Measurements from ENCODE around the gene MAP4K4.

The MAP4K4 gene

DNA sequence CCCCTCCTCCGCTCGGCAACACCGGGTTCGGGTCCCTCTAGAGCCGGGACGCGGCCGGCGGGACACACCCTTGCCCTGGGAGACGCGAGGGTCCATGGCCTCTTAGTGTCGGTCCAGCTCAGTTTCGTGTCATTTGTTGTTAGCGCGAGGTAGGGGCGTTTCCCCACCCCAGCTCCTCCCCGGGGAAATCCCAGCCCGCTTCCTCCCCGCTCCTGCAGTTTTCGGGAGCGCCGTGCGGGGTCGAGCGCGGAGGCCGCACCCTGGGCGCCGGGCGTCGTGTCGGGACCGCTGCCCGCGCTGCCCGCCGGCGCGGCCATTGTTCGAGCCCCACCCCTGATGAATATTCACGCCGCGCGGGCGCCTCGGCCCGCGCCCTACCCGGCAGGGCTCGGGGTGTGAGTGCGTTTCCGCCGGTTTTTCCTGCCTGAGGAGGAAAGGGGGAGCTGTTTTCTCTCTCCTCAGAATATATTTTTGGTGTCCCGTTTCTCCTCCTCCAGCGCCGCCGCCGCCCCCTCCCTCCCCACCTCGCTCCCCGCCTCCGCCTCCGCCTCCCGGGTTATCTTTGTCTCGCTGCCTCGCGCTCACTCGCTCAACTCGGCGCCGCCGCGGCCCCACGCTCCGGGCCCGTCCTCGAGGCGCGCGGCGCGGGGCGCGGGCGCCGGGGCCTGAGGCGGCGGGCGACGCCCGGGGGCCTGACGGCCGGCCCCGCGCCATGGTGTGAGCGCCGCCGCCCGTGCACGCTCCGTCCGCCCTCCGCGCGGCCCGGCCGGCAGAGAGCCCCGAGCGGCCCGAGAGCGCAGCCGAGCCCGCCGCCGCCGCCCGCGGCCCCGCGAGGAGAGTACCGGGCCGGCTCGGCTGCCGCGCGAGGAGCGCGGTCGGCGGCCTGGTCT, at the start of gene MAP4K4:
Gene MAP4K4, plus strand, starts transcription at position 584 of the 890 bp plus-strand sequence. CDS start 374 bp downstream, outside the sequence.
- Histone ChIP-seq H2AFZ (ENCODE audit: low read length) (peak within 1 kb of the TSS; percentile 91), H3K9ac (ENCODE audit: low read depth, low read length, poor library complexity, severe bottlenecking) (peak within 1 kb of the TSS; percentile 97), H4K20me1 (ENCODE audit: insufficient read depth, low read length, poor library complexity, severe bottlenecking) (peaks cover 40% of the 10 kb centered on the region), H3K79me2 (ENCODE audit: insufficient read depth, low read length) (peaks cover 46% of the 10 kb centered on the region), H3K4me3 (ENCODE audit: low read length, poor library complexity, severe bottlenecking) (peak within 1 kb of the TSS; percentile 97), H3K4me1 (ENCODE audit: insufficient read depth, low read length, poor library complexity, severe bottlenecking) (peaks cover 34% of the 10 kb centered on the region), H3K27me3 (ENCODE audit: insufficient read depth, low read length, poor library complexity, severe bottlenecking) (no peaks in the 10 kb centered on the region), H3K9me3 (ENCODE audit: insufficient read depth, low read depth, low read length) (no peaks in the 10 kb centered on the region), H3F3A (ENCODE audit: low read depth) (no peaks in the 10 kb centered on the region), H3K36me3 (ENCODE audit: insufficient read depth, low read length) (no peaks in the 10 kb centered on the region), H3K4me2 (ENCODE audit: low read depth, low read length, poor library complexity, severe bottlenecking) (peak within 1 kb of the TSS; percentile 98), H3K9me2 (replicated peaks; ENCODE audit: low read depth, low read length) (no peaks in the 10 kb centered on the region)
- no peak for TF ChIP-seq EZH2phosphoT487 (IDR thresholded peaks at IDR 0.05; ENCODE audit: borderline replicate concordance)
- TF ChIP-seq, protein P1, sequence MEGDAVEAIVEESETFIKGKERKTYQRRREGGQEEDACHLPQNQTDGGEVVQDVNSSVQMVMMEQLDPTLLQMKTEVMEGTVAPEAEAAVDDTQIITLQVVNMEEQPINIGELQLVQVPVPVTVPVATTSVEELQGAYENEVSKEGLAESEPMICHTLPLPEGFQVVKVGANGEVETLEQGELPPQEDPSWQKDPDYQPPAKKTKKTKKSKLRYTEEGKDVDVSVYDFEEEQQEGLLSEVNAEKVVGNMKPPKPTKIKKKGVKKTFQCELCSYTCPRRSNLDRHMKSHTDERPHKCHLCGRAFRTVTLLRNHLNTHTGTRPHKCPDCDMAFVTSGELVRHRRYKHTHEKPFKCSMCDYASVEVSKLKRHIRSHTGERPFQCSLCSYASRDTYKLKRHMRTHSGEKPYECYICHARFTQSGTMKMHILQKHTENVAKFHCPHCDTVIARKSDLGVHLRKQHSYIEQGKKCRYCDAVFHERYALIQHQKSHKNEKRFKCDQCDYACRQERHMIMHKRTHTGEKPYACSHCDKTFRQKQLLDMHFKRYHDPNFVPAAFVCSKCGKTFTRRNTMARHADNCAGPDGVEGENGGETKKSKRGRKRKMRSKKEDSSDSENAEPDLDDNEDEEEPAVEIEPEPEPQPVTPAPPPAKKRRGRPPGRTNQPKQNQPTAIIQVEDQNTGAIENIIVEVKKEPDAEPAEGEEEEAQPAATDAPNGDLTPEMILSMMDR (conservative IDR thresholded peaks at IDR 0.05; ENCODE audit: low read length), result no peak

DNA sequence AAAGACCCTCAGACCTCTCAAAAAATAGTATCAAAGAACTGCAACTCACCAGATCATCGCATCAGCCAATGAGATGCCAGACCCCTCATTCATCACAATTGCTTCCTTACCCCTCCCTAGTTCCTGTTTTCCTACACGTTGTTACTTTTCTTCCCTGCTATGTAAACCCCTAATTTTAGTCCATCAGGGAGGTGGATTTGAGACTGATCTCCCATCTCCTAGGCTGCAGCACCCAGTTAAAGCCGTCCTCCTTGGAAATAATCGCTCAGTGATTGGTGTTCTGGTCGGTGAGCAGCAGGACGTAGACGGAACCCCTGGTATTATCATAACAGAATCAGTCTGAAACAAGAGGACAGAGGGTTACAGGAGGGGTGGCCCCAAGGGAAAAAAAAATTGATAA, 44.0 kb upstream of the MAP4K4 start:
- H3K4me2 ChIP-seq (ENCODE audit: low read depth, low read length, poor library complexity, severe bottlenecking), result no peak overlapping the region
- H3K27me3 ChIP-seq (ENCODE audit: insufficient read depth, low read length, poor library complexity, severe bottlenecking), result no peaks in the 10 kb centered on the region
- H3K4me1 ChIP-seq (ENCODE audit: insufficient read depth, low read length, poor library complexity, severe bottlenecking), result peaks cover 14% of the 10 kb centered on the region

DNA sequence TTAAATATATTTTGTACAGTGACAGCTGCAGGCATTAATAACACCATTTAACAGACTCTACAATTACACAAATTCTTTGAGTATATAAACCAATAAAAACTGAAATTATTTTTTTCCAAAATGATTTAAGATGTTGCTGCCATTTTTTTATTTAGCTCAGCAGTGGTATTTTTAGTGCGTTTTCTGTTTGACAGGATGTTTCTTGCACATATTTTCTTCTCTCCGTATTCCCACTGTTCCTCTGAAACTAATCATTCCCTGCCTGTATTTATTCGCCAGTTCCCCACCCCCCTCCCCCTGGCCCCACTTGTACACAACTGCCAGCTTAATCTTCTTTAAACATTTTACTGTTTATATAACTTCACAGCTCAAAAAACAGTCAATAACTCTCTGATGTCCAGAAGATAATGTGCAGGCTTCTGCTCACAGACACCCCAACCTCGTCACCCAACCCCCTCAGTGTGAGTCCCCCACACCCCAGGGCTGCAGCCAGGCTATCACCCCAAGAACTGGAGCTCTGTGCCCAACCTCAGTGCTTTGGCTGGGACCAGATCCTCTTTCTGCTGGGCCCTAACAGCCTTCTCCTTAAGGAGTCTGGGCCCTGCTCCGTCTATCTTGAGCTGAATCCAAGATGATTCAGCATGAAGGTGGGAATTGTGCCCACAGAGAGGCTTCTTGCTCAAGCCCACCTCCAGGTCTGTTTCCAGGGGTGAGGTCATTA, 41.6 kb upstream of the MAP4K4 start:
- Histone ChIP-seq H3K79me2 (ENCODE audit: insufficient read depth, low read length) (no peaks in the 10 kb centered on the region), H3K27me3 (ENCODE audit: insufficient read depth, low read length, poor library complexity, severe bottlenecking) (no peaks in the 10 kb centered on the region), H3K4me1 (ENCODE audit: insufficient read depth, low read length, poor library complexity, severe bottlenecking) (peaks cover 14% of the 10 kb centered on the region), H3K4me3 (ENCODE audit: low read length, poor library complexity, severe bottlenecking) (no peak overlapping the region), H2AFZ (ENCODE audit: low read length) (no peak overlapping the region), H3K9me2 (replicated peaks; ENCODE audit: low read depth, low read length) (no peaks in the 10 kb centered on the region), H3F3A (ENCODE audit: low read depth) (no peaks in the 10 kb centered on the region), H3K9ac (ENCODE audit: low read depth, low read length, poor library complexity, severe bottlenecking) (no peak overlapping the region), H3K9me3 (ENCODE audit: insufficient read depth, low read depth, low read length) (no peaks in the 10 kb centered on the region), H3K36me3 (ENCODE audit: insufficient read depth, low read length) (no peaks in the 10 kb centered on the region), H3K4me2 (ENCODE audit: low read depth, low read length, poor library complexity, severe bottlenecking) (no peak overlapping the region), H4K20me1 (ENCODE audit: insufficient read depth, low read length, poor library complexity, severe bottlenecking) (no peaks in the 10 kb centered on the region)
- TF ChIP-seq EZH2phosphoT487 (IDR thresholded peaks at IDR 0.05; ENCODE audit: borderline replicate concordance), result no peak
- TF ChIP-seq, protein P1 (conservative IDR thresholded peaks at IDR 0.05; ENCODE audit: low read length), result no peak

More for the DNA sequence above, 44.0 kb upstream of the MAP4K4 start:
- Histone ChIP-seq H3K4me3 (ENCODE audit: low read length, poor library complexity, severe bottlenecking) (no peak overlapping the region), H3K79me2 (ENCODE audit: insufficient read depth, low read length) (no peaks in the 10 kb centered on the region), H3K9me2 (replicated peaks; ENCODE audit: low read depth, low read length) (no peaks in the 10 kb centered on the region), H3F3A (ENCODE audit: low read depth) (no peaks in the 10 kb centered on the region), H2AFZ (ENCODE audit: low read length) (no peak overlapping the region), H3K36me3 (ENCODE audit: insufficient read depth, low read length) (no peaks in the 10 kb centered on the region), H3K9ac (ENCODE audit: low read depth, low read length, poor library complexity, severe bottlenecking) (no peak overlapping the region), H4K20me1 (ENCODE audit: insufficient read depth, low read length, poor library complexity, severe bottlenecking) (no peaks in the 10 kb centered on the region), H3K9me3 (ENCODE audit: insufficient read depth, low read depth, low read length) (no peaks in the 10 kb centered on the region)
- TF ChIP-seq EZH2phosphoT487 (IDR thresholded peaks at IDR 0.05; ENCODE audit: borderline replicate concordance), result no peak
- TF ChIP-seq, protein P1 (conservative IDR thresholded peaks at IDR 0.05; ENCODE audit: low read length), result no peak
